Astrocyte (in vitro differentiated cells and primary cell): ENCODE results near the gene FGD5. TPM values are rescaled to one million over a fixed set of nuclear protein-coding genes. Genes with fewer than 3 reads are reported as not detected.

Source experiments
- DNase-seq: peaks from one replicate; pipeline ENCODE4 v3.0.0-alpha.2; 2010; ENCODE audit warnings: low read depth
- FAIRE-seq: peaks from 2 replicates; lab custom pipeline; 2011; peaks lifted over from hg19 to GRCh38; lab: Jason Lieb, UNC
- H2AFZ ChIP-seq: 2 replicates; pipeline ENCODE4 v1.6.0; 2012; ENCODE audit warnings: low read depth, low read length, inconsistent platforms
- H3K27ac ChIP-seq: 2 replicates; pipeline ENCODE4 v1.5.1; 2011; ENCODE audit warnings: low read depth, low read length, inconsistent platforms
- H3K27me3 ChIP-seq: 2 replicates; pipeline ENCODE4 v1.6.0; 2011; ENCODE audit warnings: low read length, inconsistent platforms; ENCODE audit not compliant: insufficient read depth
- H3K36me3 ChIP-seq: 2 replicates; pipeline ENCODE4 v1.5.1; 2011; ENCODE audit warnings: low read length, inconsistent platforms; ENCODE audit not compliant: insufficient read depth
- H3K4me1 ChIP-seq: 2 replicates; pipeline ENCODE4 v1.5.1; 2011; ENCODE audit warnings: low read length, inconsistent platforms; ENCODE audit not compliant: insufficient read depth
- H3K4me2 ChIP-seq: 2 replicates; pipeline ENCODE4 v1.6.0; 2012; ENCODE audit warnings: low read length, inconsistent platforms
- H3K4me3 ChIP-seq: 2 replicates; pipeline ENCODE4 v1.5.1; 2011; ENCODE audit warnings: low read depth, mild to moderate bottlenecking, low read length, inconsistent platforms; ENCODE audit not compliant: insufficient read depth
- H3K79me2 ChIP-seq: 2 replicates; pipeline ENCODE4 v1.6.0; 2012; ENCODE audit warnings: mild to moderate bottlenecking, low read length, inconsistent platforms; ENCODE audit not compliant: insufficient read depth
- H3K9ac ChIP-seq: 2 replicates; pipeline ENCODE4 v1.6.0; 2012; ENCODE audit warnings: mild to moderate bottlenecking, low read length, inconsistent platforms
- H3K9me3 ChIP-seq: 2 replicates; pipeline ENCODE4 v1.5.1; 2012; ENCODE audit warnings: low read depth, mild to moderate bottlenecking, low read length, inconsistent platforms; ENCODE audit not compliant: insufficient read depth
- H4K20me1 ChIP-seq: 2 replicates; pipeline ENCODE4 v1.6.0; 2012; ENCODE audit warnings: low read length, inconsistent platforms; ENCODE audit not compliant: insufficient read depth
- H3K27ac Mint-ChIP-seq: one replicate; pipeline ENCODE4 v1.8.0; 2021; ENCODE audit warnings: mild to moderate bottlenecking, mixed read lengths; ENCODE audit not compliant: unreplicated experiment
- H3K27me3 Mint-ChIP-seq: one replicate; pipeline ENCODE4 v1.8.0; 2021; ENCODE audit warnings: low read depth, mixed read lengths; ENCODE audit not compliant: unreplicated experiment
- H3K36me3 Mint-ChIP-seq: one replicate; pipeline ENCODE4 v1.8.0; 2021; ENCODE audit warnings: low read depth, mixed read lengths; ENCODE audit not compliant: unreplicated experiment
- H3K4me1 Mint-ChIP-seq: one replicate; pipeline ENCODE4 v1.8.0; 2021; ENCODE audit warnings: low read depth, mixed read lengths; ENCODE audit not compliant: unreplicated experiment
- H3K4me3 Mint-ChIP-seq: one replicate; pipeline ENCODE4 v1.8.0; 2021; ENCODE audit warnings: mild to moderate bottlenecking, moderate library complexity, mixed read lengths; ENCODE audit not compliant: unreplicated experiment
- H3K9me3 Mint-ChIP-seq: one replicate; pipeline ENCODE4 v1.8.0; 2021; ENCODE audit warnings: mild to moderate bottlenecking, mixed read lengths; ENCODE audit not compliant: unreplicated experiment
- EZH2 ChIP-seq: IDR thresholded peaks from 2 replicates; pipeline ENCODE4 v1.6.1; 2012; ENCODE audit warnings: mild to moderate bottlenecking, low read length, inconsistent platforms; ENCODE audit not compliant: insufficient read depth
- total RNA-seq: library from RNA; stranded (reverse); gene quantifications from 2 replicates; pipeline ENCODE4 v1.2.1, GENCODE V29; 2021
- TF ChIP-seq, protein P1 (sequence below): IDR thresholded peaks from 2 replicates; pipeline ENCODE4 v1.5.1; 2011; ENCODE audit warnings: low read depth, mild to moderate bottlenecking, inconsistent platforms, low read length, moderate library complexity; ENCODE audit not compliant: insufficient read depth

Gene FGD5
- total RNA-seq, 1 donor from 2014 or later: 2.0 TPM

- Histone ChIP-seq H3K79me2 (no peaks in the 10 kb centered on the region), H3K27me3 (peaks cover 14% of the 10 kb centered on the region), H3K4me2 (no peak overlapping the region), H3K4me3 (no peak overlapping the region), H3K27ac (no peak overlapping the region), H4K20me1 (no peaks in the 10 kb centered on the region), H3K9me3 (no peaks in the 10 kb centered on the region), H3K4me1 (no peaks in the 10 kb centered on the region), H2AFZ (no peak overlapping the region), H3K9ac (no peak overlapping the region), H3K36me3 (no peaks in the 10 kb centered on the region)
- FAIRE-seq: no peak
- H3K27me3 Mint-ChIP-seq: peaks cover 37% of the 10 kb centered on the region
- H3K36me3 Mint-ChIP-seq: no peaks in the 10 kb centered on the region
- H3K27ac Mint-ChIP-seq: no peak overlapping the region
- no peak for DNase-seq
- H3K4me1 Mint-ChIP-seq: no peaks in the 10 kb centered on the region
- H3K9me3 Mint-ChIP-seq: peaks cover 3% of the 10 kb centered on the region
- H3K4me3 Mint-ChIP-seq: no peak overlapping the region
- no peak for TF ChIP-seq EZH2
- TF ChIP-seq, protein P1, sequence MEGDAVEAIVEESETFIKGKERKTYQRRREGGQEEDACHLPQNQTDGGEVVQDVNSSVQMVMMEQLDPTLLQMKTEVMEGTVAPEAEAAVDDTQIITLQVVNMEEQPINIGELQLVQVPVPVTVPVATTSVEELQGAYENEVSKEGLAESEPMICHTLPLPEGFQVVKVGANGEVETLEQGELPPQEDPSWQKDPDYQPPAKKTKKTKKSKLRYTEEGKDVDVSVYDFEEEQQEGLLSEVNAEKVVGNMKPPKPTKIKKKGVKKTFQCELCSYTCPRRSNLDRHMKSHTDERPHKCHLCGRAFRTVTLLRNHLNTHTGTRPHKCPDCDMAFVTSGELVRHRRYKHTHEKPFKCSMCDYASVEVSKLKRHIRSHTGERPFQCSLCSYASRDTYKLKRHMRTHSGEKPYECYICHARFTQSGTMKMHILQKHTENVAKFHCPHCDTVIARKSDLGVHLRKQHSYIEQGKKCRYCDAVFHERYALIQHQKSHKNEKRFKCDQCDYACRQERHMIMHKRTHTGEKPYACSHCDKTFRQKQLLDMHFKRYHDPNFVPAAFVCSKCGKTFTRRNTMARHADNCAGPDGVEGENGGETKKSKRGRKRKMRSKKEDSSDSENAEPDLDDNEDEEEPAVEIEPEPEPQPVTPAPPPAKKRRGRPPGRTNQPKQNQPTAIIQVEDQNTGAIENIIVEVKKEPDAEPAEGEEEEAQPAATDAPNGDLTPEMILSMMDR: no peak
Observed at GRCh38 chr3:14892226-14892625, 73.5 kb downstream of the FGD5 start.

DNA sequence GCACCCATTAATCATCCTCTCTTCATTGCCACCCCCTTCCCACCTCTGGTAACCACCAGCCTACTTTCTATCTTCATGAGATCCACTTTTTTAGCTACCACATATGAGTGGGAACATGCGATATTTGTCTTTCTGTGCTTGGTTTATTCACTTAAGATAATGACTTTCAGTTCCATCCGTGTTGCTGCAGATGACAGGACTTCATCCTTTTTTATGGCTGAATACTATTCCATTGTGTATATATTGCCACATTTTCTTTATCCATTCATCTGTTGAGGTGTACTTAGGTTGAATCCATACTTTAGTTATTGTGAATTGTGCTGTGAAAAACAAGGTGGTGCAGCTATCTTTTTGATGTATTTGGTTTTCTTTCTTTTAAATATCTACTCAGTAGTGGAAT lies 75.3 kb downstream of the FGD5 start:
- H3K27me3 Mint-ChIP-seq: peaks cover 48% of the 10 kb centered on the region
- DNase-seq: no peak
- Histone ChIP-seq H3K9me3 (no peaks in the 10 kb centered on the region), H3K79me2 (no peaks in the 10 kb centered on the region), H3K27ac (no peak overlapping the region), H3K4me1 (no peaks in the 10 kb centered on the region), H3K9ac (no peak overlapping the region), H3K36me3 (no peaks in the 10 kb centered on the region), H2AFZ (no peak overlapping the region), H3K4me3 (no peak overlapping the region), H3K4me2 (no peak overlapping the region), H3K27me3 (peaks cover 14% of the 10 kb centered on the region), H4K20me1 (no peaks in the 10 kb centered on the region)
- no peaks in the 10 kb centered on the region for H3K4me1 Mint-ChIP-seq
- TF ChIP-seq EZH2: no peak
- TF ChIP-seq, protein P1: no peak
- no peak for FAIRE-seq
- H3K36me3 Mint-ChIP-seq: peaks cover 4% of the 10 kb centered on the region
- no peak overlapping the region for H3K27ac Mint-ChIP-seq
- H3K9me3 Mint-ChIP-seq: peaks cover 3% of the 10 kb centered on the region
- H3K4me3 Mint-ChIP-seq: no peak overlapping the region

- Histone ChIP-seq H2AFZ (no peak overlapping the region), H3K4me1 (no peaks in the 10 kb centered on the region), H3K36me3 (no peaks in the 10 kb centered on the region), H3K27ac (no peak overlapping the region), H3K27me3 (peaks cover 9% of the 10 kb centered on the region), H3K4me2 (no peak overlapping the region), H3K4me3 (no peak overlapping the region), H3K79me2 (no peaks in the 10 kb centered on the region), H3K9ac (no peak overlapping the region), H4K20me1 (no peaks in the 10 kb centered on the region), H3K9me3 (no peaks in the 10 kb centered on the region)
- Mint-ChIP-seq H3K4me3 (no peak overlapping the region), H3K9me3 (no peaks in the 10 kb centered on the region), H3K36me3 (peaks cover 6% of the 10 kb centered on the region), H3K27ac (no peak overlapping the region), H3K27me3 (peaks cover 37% of the 10 kb centered on the region), H3K4me1 (no peaks in the 10 kb centered on the region)
- FAIRE-seq: no peak
- TF ChIP-seq, protein P1: no peak
- TF ChIP-seq EZH2: no peak
- DNase-seq: no peak
Observed at GRCh38 chr3:14897266-14897665, 78.5 kb downstream of the FGD5 start.
